ENCODE measurements around the gene FIBP.
A peak's percentile ranks its signal among the peaks of the same experiment; 100 is the strongest.

The FIBP gene

DNA sequence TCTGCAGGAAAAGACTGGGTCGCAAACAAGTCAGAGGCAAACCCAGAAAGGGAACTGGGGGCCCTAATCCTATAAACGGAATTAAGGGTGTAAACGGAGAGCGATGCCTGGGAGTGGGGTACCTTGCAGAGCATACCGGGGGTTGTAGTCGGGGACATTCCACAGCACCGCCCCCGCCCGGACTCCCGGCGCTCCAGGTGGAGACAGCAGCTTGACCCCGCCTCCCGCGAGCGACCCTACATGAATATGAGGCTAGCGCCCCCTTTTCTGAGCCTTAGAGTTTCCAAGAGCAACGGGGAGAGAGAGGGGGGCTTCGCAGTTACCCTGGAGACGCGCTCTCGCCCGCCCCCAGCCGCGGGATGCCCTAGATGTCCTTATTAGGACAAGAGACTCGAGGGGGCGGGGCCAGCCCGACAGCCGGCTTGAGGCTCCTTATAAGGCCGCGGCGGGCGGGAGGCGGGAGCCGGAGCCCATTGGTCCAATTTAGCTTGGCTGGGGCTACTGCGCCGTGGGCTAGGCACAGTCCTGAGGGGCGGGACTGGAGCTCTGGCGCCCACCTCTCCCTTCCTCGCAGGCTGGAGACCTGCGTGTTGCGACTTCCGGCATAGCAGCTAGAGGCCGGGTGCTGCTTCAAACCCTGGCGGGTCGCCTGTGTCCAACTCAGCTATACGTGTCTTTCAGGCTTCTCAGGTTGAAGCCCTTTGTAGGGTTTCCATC is 29.0 kb downstream of the FIBP start:
- peak; percentile 54 for TF ChIP-seq POLR2A (IDR thresholded peaks at IDR 0.05; ENCODE audit: low read depth, low read length)
- FAIRE-seq (no peak), DNase-seq (ENCODE audit: insufficient read length, low spot score) (peak; percentile 94)

DNA sequence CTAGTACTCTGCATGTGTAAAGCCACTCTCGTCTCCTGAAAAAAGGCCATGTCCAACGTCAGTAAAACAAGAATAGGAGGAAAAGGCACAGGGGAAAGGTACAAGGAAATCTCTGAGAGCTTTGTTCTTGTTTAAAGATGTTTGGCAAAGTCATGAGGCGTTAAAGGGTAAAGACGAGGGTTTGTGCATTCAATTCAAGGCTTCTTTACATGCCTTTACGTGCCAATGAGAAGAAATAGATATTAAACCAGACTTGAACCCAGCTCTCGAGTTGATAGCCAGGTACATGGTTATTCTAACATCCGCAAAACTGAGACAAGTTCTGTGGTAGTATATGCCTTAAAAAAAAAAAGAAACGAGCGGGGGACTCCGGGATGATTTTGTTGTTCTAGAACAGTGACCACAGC is 29.6 kb downstream of the FIBP start:
- no peak for DNase-seq (ENCODE audit: insufficient read length, low spot score)
- no peak for TF ChIP-seq POLR2A (IDR thresholded peaks at IDR 0.05; ENCODE audit: low read depth, low read length)
- FAIRE-seq, result no peak

DNA sequence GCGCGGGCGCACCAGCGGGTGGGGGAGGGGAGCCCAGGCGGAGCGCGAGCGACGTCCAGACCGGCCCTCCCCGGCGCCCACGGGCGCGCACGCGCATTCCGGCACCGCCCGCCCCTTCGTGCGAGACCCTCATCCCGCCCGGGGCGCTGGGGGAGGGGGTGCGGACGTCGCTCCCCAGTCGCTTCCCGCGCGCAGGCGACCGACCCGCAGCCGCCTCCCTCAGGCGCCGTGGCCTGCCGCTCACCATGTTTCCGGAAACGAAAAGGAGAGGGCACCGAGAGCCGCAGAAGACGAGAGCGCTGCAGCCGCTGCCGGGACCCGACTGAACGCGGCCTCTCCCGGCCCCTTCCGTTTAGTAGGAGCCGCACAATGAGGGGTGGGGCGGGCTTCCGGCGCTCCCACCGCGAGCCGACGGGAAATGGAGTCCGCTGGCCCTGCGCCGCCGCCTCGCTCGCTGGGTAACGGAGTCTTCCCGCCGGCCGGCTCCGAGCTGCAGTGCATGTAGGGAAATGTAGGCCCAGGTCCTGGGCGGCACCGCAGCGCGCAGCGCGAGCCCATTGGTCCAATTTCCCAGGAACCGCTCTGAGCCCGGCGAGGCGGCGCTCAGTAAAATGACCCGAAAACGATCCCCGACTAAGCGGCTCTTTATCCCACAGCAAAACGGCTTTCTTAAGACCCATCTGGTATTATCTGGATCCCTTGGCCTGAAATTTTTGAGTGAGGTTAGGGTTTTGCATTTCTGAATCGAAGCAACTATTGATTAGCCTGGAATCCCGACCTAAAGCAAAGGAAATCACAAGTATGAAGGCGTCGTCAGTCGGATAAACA is 30.2 kb downstream of the FIBP start, which contains the start of gene CFL1:
Gene CFL1 (minus strand): TSS at position 328 of the 828 bp plus-strand sequence. CDS start 81 bp downstream, at position 247.
- peak; percentile 99 for TF ChIP-seq POLR2A (IDR thresholded peaks at IDR 0.05; ENCODE audit: low read depth, low read length)
- FAIRE-seq, result no peak
- peak; percentile 86 for DNase-seq (ENCODE audit: insufficient read length, low spot score)

DNA sequence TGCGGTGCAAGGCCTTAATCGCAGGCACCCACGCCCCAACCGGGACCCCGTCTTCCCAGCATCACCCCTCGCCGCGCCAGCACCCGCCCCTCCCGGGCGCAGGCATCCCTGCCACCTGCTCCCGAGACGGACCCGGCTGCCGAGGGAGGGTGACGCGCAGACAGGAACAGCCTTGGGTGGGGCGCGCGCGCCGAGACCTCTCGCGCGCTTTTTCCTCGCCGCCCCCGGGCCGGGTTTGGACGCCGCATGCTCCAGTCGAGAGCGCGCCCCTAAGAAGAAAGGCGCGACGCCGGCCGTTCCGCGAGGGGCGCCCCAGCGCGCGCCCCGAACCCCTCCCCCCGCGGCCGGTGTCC is 30.8 kb downstream of the FIBP start:
- DNase-seq (ENCODE audit: insufficient read length, low spot score) (no peak), FAIRE-seq (no peak)
- no peak for TF ChIP-seq POLR2A (IDR thresholded peaks at IDR 0.05; ENCODE audit: low read depth, low read length)

- DNase-seq (ENCODE audit: insufficient read length, low spot score) (peak; percentile 44), FAIRE-seq (no peak)
- TF ChIP-seq POLR2A (IDR thresholded peaks at IDR 0.05; ENCODE audit: low read depth, low read length), result peak; percentile 60
Observed at GRCh38 chr11:65856689-65857499, 31.4 kb downstream of the FIBP start.

- TF ChIP-seq POLR2A (IDR thresholded peaks at IDR 0.05; ENCODE audit: low read depth, low read length), result no peak
Observed at GRCh38 chr11:65855927-65856363, 32.3 kb downstream of the FIBP start.

DNA sequence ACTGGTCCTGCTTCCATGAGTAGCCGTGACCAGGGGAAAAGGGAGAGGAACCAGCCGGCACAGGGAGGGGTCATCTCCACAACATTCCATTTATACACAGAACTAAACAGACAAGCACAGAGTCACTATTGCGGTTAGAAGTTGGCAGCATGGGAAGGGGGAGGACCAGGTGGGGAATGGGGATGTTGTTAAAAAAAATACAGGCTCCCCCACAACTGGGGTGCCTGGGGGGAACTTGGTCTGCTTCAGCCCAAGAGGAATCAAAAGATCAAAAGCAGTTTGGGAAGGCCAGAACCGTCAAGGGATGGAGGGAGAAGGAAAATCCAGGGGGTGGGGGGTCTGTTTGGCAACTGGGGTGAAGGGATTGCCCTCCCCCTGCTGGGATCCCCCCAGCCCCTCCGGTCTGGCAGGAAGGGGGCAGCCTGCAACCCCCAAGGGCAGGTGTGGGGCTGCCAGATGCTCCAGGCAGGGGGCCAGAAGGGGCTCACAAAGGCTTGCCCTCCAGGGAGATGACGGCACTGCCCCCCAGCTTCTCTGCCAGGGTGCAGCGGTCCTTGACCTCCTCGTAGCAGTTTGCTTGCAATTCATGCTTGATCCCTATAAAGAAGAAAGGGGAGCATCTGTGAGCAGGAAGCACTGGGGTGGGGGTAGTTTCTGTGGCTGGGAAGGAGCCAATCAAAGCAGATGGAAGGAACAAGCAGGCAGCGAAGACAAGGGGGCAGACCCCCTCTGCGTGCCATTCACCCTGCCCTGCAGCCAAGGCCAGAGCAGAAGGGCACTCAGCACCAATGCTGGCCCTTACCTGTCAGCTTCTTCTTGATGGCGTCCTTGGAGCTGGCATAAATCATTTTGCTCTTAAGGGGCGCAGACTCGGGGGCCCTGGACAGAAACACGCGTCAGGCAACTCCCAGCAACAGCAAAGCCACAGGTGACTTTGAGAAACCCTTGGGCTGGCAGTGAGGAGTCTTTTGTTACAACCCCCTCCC is 33.1 kb downstream of the FIBP start:
- FAIRE-seq (no peak), DNase-seq (ENCODE audit: insufficient read length, low spot score) (no peak)
- no peak for TF ChIP-seq POLR2A (IDR thresholded peaks at IDR 0.05; ENCODE audit: low read depth, low read length)

More at GRCh38 chr11:65855927-65856363, 32.3 kb downstream of the FIBP start:
- no peak for FAIRE-seq
- DNase-seq (ENCODE audit: insufficient read length, low spot score), result no peak

DNA sequence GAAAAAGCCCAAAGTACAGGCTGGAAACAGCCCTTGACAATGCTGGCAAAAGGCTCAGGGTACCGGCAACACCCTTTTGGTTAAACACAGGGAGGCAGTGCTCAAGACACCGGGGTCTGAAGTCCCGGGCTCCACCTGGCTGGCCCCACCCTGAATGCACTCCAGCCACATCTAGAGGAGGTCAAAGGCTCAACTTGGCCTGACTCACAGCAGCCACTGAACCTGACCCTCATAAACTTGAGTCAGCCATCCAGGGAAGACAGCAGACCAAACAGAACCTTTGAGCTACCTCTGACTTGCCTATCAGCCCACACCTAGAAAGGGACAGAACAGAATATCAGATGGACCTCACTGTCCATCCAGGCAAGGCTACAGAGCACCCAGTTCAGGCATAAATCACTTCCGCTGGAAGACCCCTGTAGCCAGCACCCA is 34.1 kb downstream of the FIBP start:
- TF ChIP-seq POLR2A (IDR thresholded peaks at IDR 0.05; ENCODE audit: low read depth, low read length), result no peak
- no peak for DNase-seq (ENCODE audit: insufficient read length, low spot score)
- no peak for FAIRE-seq

DNA sequence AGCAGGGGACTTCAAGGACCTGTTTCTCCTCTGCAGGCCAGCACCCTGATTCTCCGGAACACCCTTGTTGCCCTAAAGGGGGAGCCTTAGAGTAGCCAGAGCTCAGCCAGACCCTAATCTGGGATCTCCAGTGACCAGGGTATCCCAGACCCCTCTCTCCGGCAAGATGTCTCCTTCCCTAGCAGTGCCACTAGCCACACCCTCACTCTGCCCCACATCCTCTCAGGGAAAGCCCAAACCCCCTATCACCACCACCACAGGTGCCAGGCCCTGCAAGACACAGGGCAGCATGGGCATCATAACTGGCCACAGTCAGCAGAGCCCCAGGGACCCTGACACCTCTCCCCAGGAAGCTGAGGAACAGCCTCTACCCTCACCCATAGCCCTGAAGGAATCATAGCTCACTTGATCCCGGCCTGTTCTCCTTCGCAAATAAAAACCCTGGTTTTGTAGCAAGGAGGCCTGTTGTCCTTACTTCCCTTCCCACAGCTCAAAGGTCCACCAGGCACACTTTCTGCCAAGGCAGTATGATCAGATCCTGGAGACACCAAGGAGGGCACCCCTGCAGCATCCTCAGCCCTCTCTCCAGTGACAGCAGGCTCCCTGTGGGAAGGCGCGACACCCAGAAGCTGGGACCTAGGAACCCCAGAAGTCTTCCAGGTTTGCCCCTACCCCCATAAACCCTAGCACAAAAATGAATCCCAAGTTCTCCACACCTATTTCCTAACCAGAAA is 34.9 kb downstream of the FIBP start:
- DNase-seq (ENCODE audit: insufficient read length, low spot score) (no peak), FAIRE-seq (no peak)
- no peak for TF ChIP-seq POLR2A (IDR thresholded peaks at IDR 0.05; ENCODE audit: low read depth, low read length)

DNA sequence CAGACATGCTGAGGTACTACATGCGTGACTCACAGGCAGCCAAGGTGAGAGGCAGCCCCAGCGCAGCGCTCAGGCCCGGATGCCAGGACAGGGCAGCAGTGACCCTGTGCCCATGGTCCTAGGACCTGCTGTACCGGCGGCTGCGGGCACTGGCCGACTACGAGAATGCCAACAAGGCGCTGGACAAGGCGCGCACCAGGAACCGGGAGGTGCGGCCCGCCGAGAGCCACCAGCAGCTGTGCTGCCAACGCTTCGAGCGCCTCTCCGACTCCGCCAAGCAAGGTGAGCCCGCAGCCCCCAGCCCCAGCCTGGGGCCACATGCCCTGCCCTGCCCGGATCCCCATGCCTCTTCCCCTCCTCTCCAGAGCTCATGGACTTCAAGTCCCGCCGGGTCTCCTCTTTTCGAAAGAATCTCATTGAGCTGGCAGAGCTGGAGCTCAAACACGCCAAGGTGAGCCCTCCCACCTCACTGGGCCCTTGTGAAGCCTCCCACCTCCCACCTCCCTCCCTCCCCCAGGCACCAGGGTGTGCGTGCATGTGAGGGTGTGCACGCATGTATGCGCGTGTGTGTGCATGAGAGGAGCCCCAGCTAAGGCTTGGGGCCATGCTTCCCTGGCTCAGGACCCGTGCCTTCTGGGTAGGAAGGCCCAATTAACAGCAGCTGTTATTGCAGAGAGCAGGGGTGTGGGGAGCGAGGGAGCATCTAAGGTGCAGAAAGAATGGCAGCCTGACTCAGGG is 35.6 kb downstream of the FIBP start:
- TF ChIP-seq POLR2A (IDR thresholded peaks at IDR 0.05; ENCODE audit: low read depth, low read length), result no peak
- no peak for DNase-seq (ENCODE audit: insufficient read length, low spot score)
- FAIRE-seq, result no peak

DNA sequence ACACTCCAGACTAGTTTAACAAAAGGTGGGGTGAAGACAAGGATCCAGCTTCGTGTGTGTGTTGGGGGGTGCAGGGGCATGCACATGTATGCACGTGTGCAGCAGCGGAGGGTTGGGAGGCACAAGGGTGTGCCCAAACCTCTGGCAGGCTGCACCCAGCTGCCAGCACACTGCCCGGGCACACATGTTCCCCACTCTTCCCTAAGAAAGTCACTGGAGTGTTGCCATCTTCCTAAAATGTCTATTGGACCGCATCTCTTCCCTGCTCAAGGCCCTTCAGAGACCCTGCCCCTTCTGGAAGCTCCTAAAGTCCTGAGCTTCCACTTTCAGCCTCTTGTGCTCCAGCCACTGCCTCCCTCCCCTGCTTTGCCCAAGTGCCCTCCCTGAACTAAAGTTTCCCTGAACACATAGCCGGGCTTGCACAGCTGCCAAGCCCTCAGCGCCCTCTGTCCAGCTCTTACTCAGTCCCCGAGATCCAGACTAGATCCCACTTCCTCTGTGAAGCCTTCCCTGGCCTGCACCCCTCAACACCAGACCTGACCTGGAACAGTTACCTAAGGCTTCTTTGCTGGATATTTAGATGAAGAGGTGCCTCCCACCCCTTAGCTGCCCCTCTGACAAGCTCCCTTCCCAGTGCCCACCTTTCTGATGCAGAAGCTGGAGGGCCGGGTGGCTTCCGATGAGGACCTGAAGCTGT is 36.3 kb downstream of the FIBP start:
- no peak for TF ChIP-seq POLR2A (IDR thresholded peaks at IDR 0.05; ENCODE audit: low read depth, low read length)
- FAIRE-seq (no peak), DNase-seq (ENCODE audit: insufficient read length, low spot score) (no peak)
